Right lobe of liver (tissue), 4 donors: ENCODE measurements around the gene TAGLN2.

ENCODE experiments used
- POLR2A ChIP-seq: fragments of 450-650 bp; IDR thresholded peaks from one replicate; pipeline ENCODE4 v1.6.1; 2017; ENCODE audit warnings: antibody characterized with exemption, mild to moderate bottlenecking
- TF ChIP-seq, protein P1 (sequence below), 4 donors: fragments of 200-600 bp in 3 of 4; fragments of 450-650 bp in 1 of 4; IDR thresholded peaks; one replicate each; pipeline versions ENCODE4 v1.5.1 to v1.8.0; 2016 to 2022; ENCODE audit warnings: antibody characterized with exemption in 4 of 4, mild to moderate bottlenecking in 2 of 4
- donor health status: DM: no; HTN: no; CAD: no.
- donor health status: DM: no; HTN: no; CAD: no.
- donor health status: DM: no; HTN: yes; CAD: no.

DNA sequence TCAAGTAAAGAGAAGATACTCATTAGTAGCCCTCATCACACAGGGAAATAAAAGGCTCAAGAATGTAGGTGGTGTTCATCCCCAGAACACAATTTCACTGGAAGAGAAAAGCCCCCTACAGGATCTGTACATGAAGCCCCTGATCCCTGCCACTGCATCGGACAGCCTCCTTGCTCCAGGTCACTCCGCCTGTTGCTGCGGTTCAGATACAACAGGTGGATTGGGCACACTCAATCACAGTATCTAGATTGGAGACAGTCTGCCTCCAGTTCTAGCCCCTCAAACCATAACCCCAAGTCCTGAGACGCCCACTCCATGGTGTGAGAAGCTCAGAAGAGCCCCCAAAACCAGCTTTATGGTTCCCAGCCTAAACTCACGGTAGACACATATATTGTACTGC is 27.6 kb upstream of the TAGLN2 start:
- TF ChIP-seq, protein P1, sequence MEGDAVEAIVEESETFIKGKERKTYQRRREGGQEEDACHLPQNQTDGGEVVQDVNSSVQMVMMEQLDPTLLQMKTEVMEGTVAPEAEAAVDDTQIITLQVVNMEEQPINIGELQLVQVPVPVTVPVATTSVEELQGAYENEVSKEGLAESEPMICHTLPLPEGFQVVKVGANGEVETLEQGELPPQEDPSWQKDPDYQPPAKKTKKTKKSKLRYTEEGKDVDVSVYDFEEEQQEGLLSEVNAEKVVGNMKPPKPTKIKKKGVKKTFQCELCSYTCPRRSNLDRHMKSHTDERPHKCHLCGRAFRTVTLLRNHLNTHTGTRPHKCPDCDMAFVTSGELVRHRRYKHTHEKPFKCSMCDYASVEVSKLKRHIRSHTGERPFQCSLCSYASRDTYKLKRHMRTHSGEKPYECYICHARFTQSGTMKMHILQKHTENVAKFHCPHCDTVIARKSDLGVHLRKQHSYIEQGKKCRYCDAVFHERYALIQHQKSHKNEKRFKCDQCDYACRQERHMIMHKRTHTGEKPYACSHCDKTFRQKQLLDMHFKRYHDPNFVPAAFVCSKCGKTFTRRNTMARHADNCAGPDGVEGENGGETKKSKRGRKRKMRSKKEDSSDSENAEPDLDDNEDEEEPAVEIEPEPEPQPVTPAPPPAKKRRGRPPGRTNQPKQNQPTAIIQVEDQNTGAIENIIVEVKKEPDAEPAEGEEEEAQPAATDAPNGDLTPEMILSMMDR (IDR thresholded peaks at IDR 0.05): no peak
- no peak for TF ChIP-seq POLR2A
